ENCODE data around the gene LTN1.
A peak's percentile ranks its signal among the peaks of the same experiment; 100 is the strongest.
"Not testable (repeated sequence)": the region's sequence is repeated elsewhere in the genome, so short reads cannot be mapped to it uniquely, and the experiment has no call there.

Gene LTN1, protein sequence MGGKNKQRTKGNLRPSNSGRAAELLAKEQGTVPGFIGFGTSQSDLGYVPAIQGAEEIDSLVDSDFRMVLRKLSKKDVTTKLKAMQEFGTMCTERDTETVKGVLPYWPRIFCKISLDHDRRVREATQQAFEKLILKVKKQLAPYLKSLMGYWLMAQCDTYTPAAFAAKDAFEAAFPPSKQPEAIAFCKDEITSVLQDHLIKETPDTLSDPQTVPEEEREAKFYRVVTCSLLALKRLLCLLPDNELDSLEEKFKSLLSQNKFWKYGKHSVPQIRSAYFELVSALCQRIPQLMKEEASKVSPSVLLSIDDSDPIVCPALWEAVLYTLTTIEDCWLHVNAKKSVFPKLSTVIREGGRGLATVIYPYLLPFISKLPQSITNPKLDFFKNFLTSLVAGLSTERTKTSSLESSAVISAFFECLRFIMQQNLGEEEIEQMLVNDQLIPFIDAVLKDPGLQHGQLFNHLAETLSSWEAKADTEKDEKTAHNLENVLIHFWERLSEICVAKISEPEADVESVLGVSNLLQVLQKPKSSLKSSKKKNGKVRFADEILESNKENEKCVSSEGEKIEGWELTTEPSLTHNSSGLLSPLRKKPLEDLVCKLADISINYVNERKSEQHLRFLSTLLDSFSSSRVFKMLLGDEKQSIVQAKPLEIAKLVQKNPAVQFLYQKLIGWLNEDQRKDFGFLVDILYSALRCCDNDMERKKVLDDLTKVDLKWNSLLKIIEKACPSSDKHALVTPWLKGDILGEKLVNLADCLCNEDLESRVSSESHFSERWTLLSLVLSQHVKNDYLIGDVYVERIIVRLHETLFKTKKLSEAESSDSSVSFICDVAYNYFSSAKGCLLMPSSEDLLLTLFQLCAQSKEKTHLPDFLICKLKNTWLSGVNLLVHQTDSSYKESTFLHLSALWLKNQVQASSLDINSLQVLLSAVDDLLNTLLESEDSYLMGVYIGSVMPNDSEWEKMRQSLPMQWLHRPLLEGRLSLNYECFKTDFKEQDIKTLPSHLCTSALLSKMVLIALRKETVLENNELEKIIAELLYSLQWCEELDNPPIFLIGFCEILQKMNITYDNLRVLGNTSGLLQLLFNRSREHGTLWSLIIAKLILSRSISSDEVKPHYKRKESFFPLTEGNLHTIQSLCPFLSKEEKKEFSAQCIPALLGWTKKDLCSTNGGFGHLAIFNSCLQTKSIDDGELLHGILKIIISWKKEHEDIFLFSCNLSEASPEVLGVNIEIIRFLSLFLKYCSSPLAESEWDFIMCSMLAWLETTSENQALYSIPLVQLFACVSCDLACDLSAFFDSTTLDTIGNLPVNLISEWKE (N-terminal part only)

GRCh38 chr21:28992526-28993292 lies at the start of gene LTN1:
Gene LTN1 (minus strand): TSS chr21:28992877. CDS start chr21:28992805, 72 bp downstream.
- DNase-seq = peak; percentile 99

GRCh38 chr21:29034678-29035077 lies 42.0 kb upstream of the LTN1 start:
- DNase-seq = no peak

DNA sequence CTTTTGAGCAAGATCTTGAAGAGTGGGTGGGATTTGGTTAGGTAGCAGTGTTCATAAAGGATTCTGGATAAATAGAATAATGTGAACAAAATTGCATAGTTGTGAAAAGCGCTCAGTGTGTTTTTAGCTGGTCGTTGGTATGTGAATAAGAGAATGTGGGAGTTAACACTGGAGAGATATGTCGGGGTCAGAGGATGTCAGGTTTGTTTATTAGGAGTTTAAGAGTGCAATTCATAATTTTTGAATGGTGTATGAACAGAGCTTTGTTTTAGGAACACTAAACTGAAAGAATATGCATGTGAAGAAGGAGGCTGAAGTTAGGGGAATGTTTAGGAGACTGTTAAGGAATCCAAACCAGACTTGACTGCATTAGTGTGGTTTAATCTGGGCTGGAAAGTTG lies 41.2 kb upstream of the LTN1 start:
- DNase-seq = no peak

DNA sequence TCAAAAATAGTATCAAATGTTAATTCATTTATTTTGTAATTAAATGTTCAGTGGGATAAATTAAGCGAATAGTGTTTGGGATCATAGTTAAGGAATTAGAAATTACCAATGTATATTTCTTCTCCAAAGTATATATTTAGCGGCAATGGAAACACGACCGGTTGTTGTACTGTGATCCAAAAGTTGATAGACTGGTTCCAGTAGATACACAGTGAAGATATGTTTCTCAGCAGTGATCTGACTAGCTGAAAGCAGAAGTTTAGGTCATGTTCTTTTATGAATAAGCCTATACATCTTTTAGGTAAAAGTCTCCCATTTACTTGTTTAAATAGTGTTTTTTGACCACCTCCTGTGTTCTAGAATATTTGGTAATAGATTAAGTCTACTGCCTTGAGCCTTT lies 40.6 kb upstream of the LTN1 start:
- no peak for DNase-seq

DNA sequence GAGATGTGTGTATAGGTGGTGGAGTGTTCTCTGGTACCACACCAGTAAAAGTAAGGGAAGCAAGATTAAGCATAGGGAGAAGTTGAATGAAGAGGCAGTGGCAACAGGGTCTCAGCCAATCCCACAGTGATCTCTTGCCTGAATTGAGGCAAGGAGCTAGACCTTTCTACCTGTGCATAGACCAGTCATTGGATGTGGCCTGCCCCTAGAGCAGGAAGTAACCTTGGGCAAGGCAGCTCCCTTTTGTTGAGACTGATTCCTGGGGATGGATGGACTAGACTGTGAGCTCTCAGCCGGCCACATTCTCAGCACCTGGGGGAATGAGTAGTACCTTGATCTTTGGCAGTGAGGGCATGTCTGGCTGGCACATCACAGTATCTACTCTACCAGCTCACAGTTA lies 38.2 kb upstream of the LTN1 start:
- DNase-seq = no peak

DNA sequence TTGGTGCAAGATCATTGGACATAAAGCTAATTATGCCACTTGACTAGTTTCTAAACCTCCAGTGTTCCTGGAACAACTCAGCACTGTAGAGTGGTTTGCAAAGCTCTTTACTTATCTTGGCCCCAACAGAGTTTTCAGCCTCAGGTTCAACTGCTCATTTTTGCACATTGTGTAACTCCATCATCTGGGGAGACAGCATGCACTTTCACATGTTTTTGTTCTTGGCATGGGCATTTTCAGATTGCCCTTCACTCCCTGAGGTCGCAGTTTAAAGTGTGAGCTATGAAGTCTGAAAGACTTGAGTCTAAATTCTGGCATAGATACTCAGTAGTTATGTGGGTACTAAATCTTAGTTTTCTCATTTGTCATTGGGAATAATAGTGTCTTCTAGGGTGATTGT lies 36.8 kb upstream of the LTN1 start:
- no peak for DNase-seq

DNA sequence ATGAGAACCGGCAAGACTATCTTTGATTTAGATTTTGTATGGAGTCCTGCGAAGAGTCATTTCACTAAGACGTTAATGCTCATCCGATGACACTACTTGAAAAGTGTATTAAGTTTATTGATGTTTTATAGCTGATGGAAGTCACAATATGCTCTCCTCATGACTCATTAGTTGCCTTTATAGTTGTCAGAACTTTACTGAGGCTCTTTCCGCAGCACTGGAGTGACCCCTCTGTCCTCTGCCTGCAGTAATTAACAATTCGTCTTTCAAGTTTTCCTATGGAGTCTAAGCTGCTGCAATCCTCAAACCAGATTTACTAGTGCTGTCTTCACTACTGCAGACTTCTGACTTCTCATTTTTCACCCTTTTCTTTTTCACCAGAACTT lies 32.6 kb upstream of the LTN1 start:
- DNase-seq = no peak

- peak; percentile 99 for DNase-seq
These were observed 32.0 kb upstream of the LTN1 start, which contains the start of gene USP16 for GRCh38 chr21:29024474-29025327. Gene USP16 (plus strand): TSS chr21:29024668. CDS start chr21:29027914, 3,246 bp downstream.

- no peak for DNase-seq
These were observed 29.5 kb upstream of the LTN1 start for GRCh38 chr21:29022166-29022565.

GRCh38 chr21:29018540-29018939 lies 25.9 kb upstream of the LTN1 start:
- DNase-seq = no peak

DNA sequence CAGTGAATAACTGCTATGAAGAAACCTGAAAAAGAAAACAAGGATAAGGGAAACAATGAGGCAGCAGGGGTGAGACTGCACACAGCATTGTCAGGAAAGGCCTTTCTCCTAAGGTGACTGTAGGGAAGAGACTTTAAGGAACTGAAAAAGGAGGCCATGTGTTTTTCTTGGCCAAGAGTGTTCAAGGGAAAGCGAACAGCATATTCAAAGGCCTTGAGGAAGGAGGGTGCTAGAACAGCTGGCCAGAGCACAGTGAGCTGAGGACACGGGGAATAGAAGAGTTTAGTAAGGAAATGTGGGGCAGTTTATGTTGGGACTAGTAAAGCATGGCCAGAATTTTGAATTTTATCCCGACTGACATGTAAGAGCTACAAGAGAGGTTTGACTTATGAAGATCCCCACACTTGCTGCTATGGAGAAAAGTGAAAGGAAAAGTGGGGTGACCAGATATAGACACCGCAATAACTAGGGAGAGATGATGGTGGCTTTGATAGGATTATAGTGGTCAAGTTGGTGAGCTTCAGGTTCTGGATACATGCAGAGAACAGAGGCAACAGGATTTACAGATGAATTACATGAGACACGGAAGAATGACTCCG lies 25.1 kb upstream of the LTN1 start:
- DNase-seq = no peak

DNA sequence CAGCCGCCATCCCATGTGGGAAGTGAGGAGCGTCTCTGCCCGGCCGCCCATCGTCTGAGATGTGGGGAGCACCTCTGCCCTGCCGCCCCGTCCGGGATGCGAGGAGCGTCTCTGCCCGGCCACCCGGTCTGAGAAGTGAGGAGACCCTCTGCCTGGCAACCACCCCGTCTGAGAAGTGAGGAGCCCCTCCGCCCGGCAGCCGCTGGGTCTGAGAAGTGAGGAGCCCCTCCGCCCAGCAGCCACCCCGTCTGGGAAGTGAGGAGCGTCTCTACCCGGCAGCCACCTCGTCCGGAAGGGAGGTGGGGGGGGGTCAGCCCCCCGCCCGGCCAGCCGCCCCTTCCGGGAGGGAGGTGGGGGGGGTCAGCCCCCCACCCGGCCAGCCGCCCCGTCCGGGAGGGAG lies 18.6 kb upstream of the LTN1 start:
- not testable (repeated sequence) for DNase-seq

GRCh38 chr21:29008367-29008766 lies 15.7 kb upstream of the LTN1 start:
- DNase-seq = no peak

- no peak for DNase-seq
These were observed 15.1 kb upstream of the LTN1 start for GRCh38 chr21:29007810-29008209.

DNA sequence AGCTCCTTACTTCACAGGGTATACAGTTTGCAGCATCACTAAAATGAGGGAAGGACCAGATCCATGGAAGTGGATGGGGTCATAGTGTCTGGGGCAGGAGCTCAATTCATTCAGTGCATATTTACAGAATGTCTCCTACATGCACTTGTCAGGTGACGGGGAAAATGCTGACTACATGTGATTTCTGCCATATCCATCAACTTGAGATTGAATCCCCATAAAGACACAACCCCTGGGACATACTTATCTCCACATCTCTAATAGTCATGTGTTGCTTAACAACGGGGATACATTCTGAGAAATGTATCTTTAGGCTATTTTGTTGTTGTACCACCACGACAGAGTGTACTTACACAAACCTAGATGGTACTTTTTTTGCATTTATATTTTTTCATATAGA lies 14.5 kb upstream of the LTN1 start:
- DNase-seq = no peak

GRCh38 chr21:29005696-29006095 lies 13.0 kb upstream of the LTN1 start:
- DNase-seq = no peak

- DNase-seq = peak; percentile 95
These were observed 9.9 kb upstream of the LTN1 start for GRCh38 chr21:29002442-29003144.

- DNase-seq = no peak
These were observed 584 bp upstream of the LTN1 start for GRCh38 chr21:28993293-28993629.

DNA sequence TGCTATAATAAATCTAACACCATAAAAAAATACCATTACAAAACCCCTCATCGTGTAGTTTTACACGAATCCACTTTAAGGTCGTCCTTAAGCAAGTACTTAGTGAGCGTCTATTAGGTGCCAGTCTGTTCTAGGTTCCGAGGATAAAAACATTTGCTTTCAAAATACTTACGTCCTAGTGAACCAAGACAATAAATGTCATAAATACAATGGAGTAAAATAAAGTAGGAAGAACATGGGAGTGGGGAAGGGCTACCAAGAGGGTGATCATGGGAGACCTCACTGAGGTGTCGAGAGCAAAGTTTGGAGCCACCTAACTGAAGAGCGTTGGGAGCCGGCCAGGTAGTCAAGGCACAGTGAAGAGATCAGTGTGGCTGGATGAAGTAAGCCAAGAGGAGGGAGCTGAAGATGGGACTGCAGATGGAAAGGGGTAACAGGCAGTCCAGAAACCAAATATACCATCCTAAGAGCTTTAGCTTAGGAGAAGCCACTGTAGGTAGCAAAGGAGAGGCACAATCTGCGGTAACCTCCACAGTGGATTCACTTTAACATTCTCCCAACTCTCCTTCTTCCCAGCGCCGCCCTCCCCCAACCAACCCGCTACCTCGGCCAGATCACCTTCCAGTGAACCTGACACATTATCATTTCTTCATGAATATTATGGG lies 684 bp downstream of the LTN1 start:
- DNase-seq = no peak

GRCh38 chr21:28988146-28988545 lies 4.5 kb downstream of the LTN1 start:
- DNase-seq = not testable (repeated sequence)
